GM18873 (cell line): Measurements from ENCODE around the gene MR1.
"Not testable (repeated sequence)": the region's sequence is repeated elsewhere in the genome, so short reads cannot be mapped to it uniquely, and the experiment has no call there.

Experiments
- ATAC-seq: cut with Tn5 transposase; IDR thresholded peaks from one replicate; pipeline ENCODE4 v1.9.1; 2021; ENCODE audit warnings: mild to moderate bottlenecking, moderate library complexity, moderate number of reproducible peaks; ENCODE audit not compliant: unreplicated experiment, low FRiP score

MR1 gene

GRCh38 chr1:181028196-181028595 is 5.6 kb upstream of the MR1 start:
- no peak for ATAC-seq

- no peak for ATAC-seq
Measured at GRCh38 chr1:181028615-181029014, 5.2 kb upstream of the MR1 start.

GRCh38 chr1:181032535-181032934 is 1.2 kb upstream of the MR1 start:
- no peak for ATAC-seq

GRCh38 chr1:181033128-181033798 is 520 bp upstream of the MR1 start:
- ATAC-seq, result peak; percentile 25

GRCh38 chr1:181035210-181035609 is 1.4 kb downstream of the MR1 start:
- ATAC-seq, result not testable (repeated sequence)

- ATAC-seq, result no peak
Measured at GRCh38 chr1:181036107-181036836, 2.5 kb downstream of the MR1 start.

GRCh38 chr1:181037386-181037785 is 3.6 kb downstream of the MR1 start:
- no peak for ATAC-seq

- peak; percentile 40 for ATAC-seq
Measured at GRCh38 chr1:181038399-181038873, 4.7 kb downstream of the MR1 start.

- no peak for ATAC-seq
Measured at GRCh38 chr1:181040284-181040865, 6.6 kb downstream of the MR1 start.

GRCh38 chr1:181043025-181043888 is 9.5 kb downstream of the MR1 start:
- no peak for ATAC-seq

- peak; percentile 71 for ATAC-seq
Measured at GRCh38 chr1:181044449-181044966, 10.7 kb downstream of the MR1 start.

GRCh38 chr1:181045946-181046345 is 12.2 kb downstream of the MR1 start:
- not testable (repeated sequence) for ATAC-seq

- ATAC-seq, result no peak
Measured at GRCh38 chr1:181049378-181049777, 15.6 kb downstream of the MR1 start.

GRCh38 chr1:181050922-181051321 is 17.1 kb downstream of the MR1 start:
- no peak for ATAC-seq

- no peak for ATAC-seq
Measured at GRCh38 chr1:181056560-181056959, 22.8 kb downstream of the MR1 start.

- ATAC-seq, result no peak
Measured at GRCh38 chr1:181057079-181057478, 23.3 kb downstream of the MR1 start.

GRCh38 chr1:181059435-181059834 is 25.7 kb downstream of the MR1 start:
- ATAC-seq, result no peak

- no peak for ATAC-seq
Measured at GRCh38 chr1:181060066-181060465, 26.3 kb downstream of the MR1 start.

- not testable (repeated sequence) for ATAC-seq
Measured at GRCh38 chr1:181060947-181061346, 27.2 kb downstream of the MR1 start.

GRCh38 chr1:181061487-181061886 is 27.7 kb downstream of the MR1 start:
- no peak for ATAC-seq
